Measurements from ENCODE around the gene PODXL. TPM values are rescaled to one million over a fixed set of nuclear protein-coding genes. Genes with fewer than 3 reads are reported as not detected.

PODXL gene
- total RNA-seq, 1 donor from 2014 or later = 160 TPM

- no peaks in the 10 kb centered on the region for H3K36me3 ChIP-seq (ENCODE audit: control insufficient read depth, insufficient read depth, low read length)
- no peaks in the 10 kb centered on the region for H3K27me3 ChIP-seq (ENCODE audit: control insufficient read depth, insufficient read depth, low read length)
- no peak for TF ChIP-seq CTCF (IDR thresholded peaks at IDR 0.05; ENCODE audit: insufficient read depth, low read length, poor library complexity, severe bottlenecking)
- DNase-seq (ENCODE audit: low read depth) = no peak
- H3K4me3 ChIP-seq (ENCODE audit: low read depth, low read length) = no peak overlapping the region
These were observed 22.2 kb upstream of the PODXL start for GRCh38 chr7:131578602-131579001.

- TF ChIP-seq CTCF (IDR thresholded peaks at IDR 0.05; ENCODE audit: insufficient read depth, low read length, poor library complexity, severe bottlenecking) = no peak
- Histone ChIP-seq H3K4me3 (ENCODE audit: low read depth, low read length) (no peak overlapping the region), H3K27me3 (ENCODE audit: control insufficient read depth, insufficient read depth, low read length) (no peaks in the 10 kb centered on the region), H3K36me3 (ENCODE audit: control insufficient read depth, insufficient read depth, low read length) (no peaks in the 10 kb centered on the region)
- DNase-seq (ENCODE audit: low read depth) = no peak
These were observed 18.3 kb upstream of the PODXL start for GRCh38 chr7:131574741-131575140.

- Histone ChIP-seq H3K36me3 (ENCODE audit: control insufficient read depth, insufficient read depth, low read length) (no peaks in the 10 kb centered on the region), H3K27me3 (ENCODE audit: control insufficient read depth, insufficient read depth, low read length) (no peaks in the 10 kb centered on the region), H3K4me3 (ENCODE audit: low read depth, low read length) (no peak overlapping the region)
- TF ChIP-seq CTCF (IDR thresholded peaks at IDR 0.05; ENCODE audit: insufficient read depth, low read length, poor library complexity, severe bottlenecking) = no peak
- DNase-seq (ENCODE audit: low read depth) = no peak
These were observed 14.0 kb upstream of the PODXL start for GRCh38 chr7:131570401-131570800.

GRCh38 chr7:131568970-131569369 is 12.5 kb upstream of the PODXL start:
- TF ChIP-seq CTCF (IDR thresholded peaks at IDR 0.05; ENCODE audit: insufficient read depth, low read length, poor library complexity, severe bottlenecking) = no peak
- DNase-seq (ENCODE audit: low read depth) = no peak
- Histone ChIP-seq H3K36me3 (ENCODE audit: control insufficient read depth, insufficient read depth, low read length) (no peaks in the 10 kb centered on the region), H3K4me3 (ENCODE audit: low read depth, low read length) (no peak overlapping the region), H3K27me3 (ENCODE audit: control insufficient read depth, insufficient read depth, low read length) (no peaks in the 10 kb centered on the region)

GRCh38 chr7:131568510-131568909 is 12.1 kb upstream of the PODXL start:
- TF ChIP-seq CTCF (IDR thresholded peaks at IDR 0.05; ENCODE audit: insufficient read depth, low read length, poor library complexity, severe bottlenecking) = no peak
- Histone ChIP-seq H3K36me3 (ENCODE audit: control insufficient read depth, insufficient read depth, low read length) (no peaks in the 10 kb centered on the region), H3K4me3 (ENCODE audit: low read depth, low read length) (no peak overlapping the region), H3K27me3 (ENCODE audit: control insufficient read depth, insufficient read depth, low read length) (no peaks in the 10 kb centered on the region)
- no peak for DNase-seq (ENCODE audit: low read depth)

GRCh38 chr7:131564640-131565039 is 8.2 kb upstream of the PODXL start:
- peaks cover 2% of the 10 kb centered on the region for H3K27me3 ChIP-seq (ENCODE audit: control insufficient read depth, insufficient read depth, low read length)
- DNase-seq (ENCODE audit: low read depth) = no peak
- H3K36me3 ChIP-seq (ENCODE audit: control insufficient read depth, insufficient read depth, low read length) = no peaks in the 10 kb centered on the region
- no peak overlapping the region for H3K4me3 ChIP-seq (ENCODE audit: low read depth, low read length)
- TF ChIP-seq CTCF (IDR thresholded peaks at IDR 0.05; ENCODE audit: insufficient read depth, low read length, poor library complexity, severe bottlenecking) = no peak

All from kidney epithelial cell (primary cell).